GM12892 (cell line): ENCODE results near the gene UBA52.
"Not testable (repeated sequence)": the region's sequence is repeated elsewhere in the genome, so short reads cannot be mapped to it uniquely, and the experiment has no call there.

Experiments
- POLR2A ChIP-seq: IDR thresholded peaks from 2 replicates; pipeline ENCODE4 v1.6.1; 2011; ENCODE audit warnings: low read depth, low read length, control low read depth
- TAF1 ChIP-seq: IDR thresholded peaks from 2 replicates; pipeline ENCODE4 v1.6.1; 2011; ENCODE audit warnings: low read depth, mild to moderate bottlenecking, control low read depth, low read length, borderline replicate concordance

DNA sequence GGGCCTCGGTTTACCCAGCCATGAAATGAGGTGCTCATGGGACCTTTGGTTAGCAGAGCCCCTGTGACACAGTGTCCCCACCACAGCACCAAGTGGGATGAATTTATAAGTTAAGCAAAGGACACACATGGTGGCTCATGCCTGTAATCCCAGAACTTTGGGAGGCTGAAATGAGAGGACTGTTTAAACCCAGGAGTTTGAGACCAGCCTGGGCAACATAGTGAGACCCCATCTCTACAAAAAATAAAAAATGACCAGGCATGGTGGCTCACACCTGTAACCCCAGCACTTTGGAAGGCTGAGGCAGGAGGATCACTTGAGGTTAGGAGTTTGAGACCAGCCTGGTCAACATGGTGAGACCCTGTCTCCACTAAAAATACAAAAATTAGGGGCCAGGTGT lies 31.5 kb upstream of the UBA52 start:
- not testable (repeated sequence) for TF ChIP-seq POLR2A, TAF1
